ENCODE data around the gene ZC3HAV1. TPM values are rescaled to one million over a fixed set of nuclear protein-coding genes. Genes with fewer than 3 reads are reported as not detected.

Gene ZC3HAV1
- total and polyA plus RNA-seq, 9 of the 15 experiments (the other 6 are each of a cell fraction or from before 2014, with no cell fraction given), result 11.9 to 40.5 (median 23.9) TPM

GRCh38 chr7:139094596-139094995, 14.9 kb downstream of the ZC3HAV1 start (continued):
- 0 out of 2 replicates have a peak, but pooled peaks have one; percentile 11 for TF ChIP-seq MGA (IDR thresholded peaks at IDR 0.05)
- TF ChIP-seq RCOR1 (IDR thresholded peaks at IDR 0.05; ENCODE audit: borderline replicate concordance in 1 of 2, low read depth in 2 of 2, low read length in 2 of 2), result peak in 1 of 2 experiments; percentile 26; a peak in 1 of 4 replicates
- 0 out of 2 replicates have a peak, but pooled peaks have one; percentile 11 for TF ChIP-seq TEAD2 (tag; IDR thresholded peaks at IDR 0.05)
- TF ChIP-seq BACH1 (tag; IDR thresholded peaks at IDR 0.05), result 0 out of 2 replicates have a peak, but pooled peaks have one; percentile 2
- TF ChIP-seq SRF (CRISPR knock-in tag; IDR thresholded peaks at IDR 0.05), result no peak
- TF ChIP-seq TFE3 (CRISPR knock-in tag; IDR thresholded peaks at IDR 0.05), result no peak
- peak; percentile 49 for TF ChIP-seq BHLHE40 (IDR thresholded peaks at IDR 0.05; ENCODE audit: low read length)
- 0 out of 2 replicates have a peak, but pooled peaks have one; percentile 10 for TF ChIP-seq L3MBTL2 (IDR thresholded peaks at IDR 0.05)
- TF ChIP-seq E2F6 (IDR thresholded peaks at IDR 0.05; ENCODE audit: borderline replicate concordance in 1 of 2, extremely low read depth in 1 of 2, insufficient read depth in 1 of 2, insufficient read length in 1 of 2, low read depth in 1 of 2, low read length in 1 of 2, poor library complexity in 1 of 2, severe bottlenecking in 1 of 2), result peak in 1 of 2 experiments; percentile 14
- TF ChIP-seq HMBOX1 (IDR thresholded peaks at IDR 0.05), result 0 out of 2 replicates have a peak, but pooled peaks have one; percentile 11
- TF ChIP-seq KLF1 (tag; IDR thresholded peaks at IDR 0.05), result 0 out of 2 replicates have a peak, but pooled peaks have one; percentile 30
- TF ChIP-seq WHSC1 (IDR thresholded peaks at IDR 0.05; ENCODE audit: low read length), result peak; percentile 38

All from K562 (cell line).